ENCODE data around the gene CAMK1D.

GRCh38 chr10:12423896-12424295 lies 74.5 kb downstream of the CAMK1D start:
- TF ChIP-seq CTCF (IDR thresholded peaks at IDR 0.05) (no peak), POLR2AphosphoS5 (IDR thresholded peaks at IDR 0.05; ENCODE audit: insufficient read depth in 1 of 2, low read depth in 1 of 2) (no peak)
